OCI-LY7 (cell line): ENCODE data around the gene DBNDD1. TPM values are rescaled to one million over a fixed set of nuclear protein-coding genes. Genes with fewer than 3 reads are reported as not detected.

ENCODE experiments used
- BruUV-seq: library from RNA; stranded (reverse); fragments of 400-500 nt; replicated peaks from 2 replicates; lab custom pipeline; 2021; lab: Mats Ljungman, UMichigan
- CTCF ChIA-PET: fragments of 300-600 bp; sonication (Branson Sonifier 250); formaldehyde crosslinking; loops from one replicate; lab custom pipeline; 2022; ENCODE audit warnings: antibody characterized with exemption; ENCODE audit not compliant: unreplicated experiment; lab: Charles Lee
- POLR2A ChIA-PET: fragments of 300-600 bp; sonication (Branson Sonifier 250); formaldehyde crosslinking; loops from one replicate; lab custom pipeline; 2022; ENCODE audit warnings: antibody characterized with exemption; lab: Charles Lee
- DNase-seq: peaks from one replicate; pipeline ENCODE4 v3.0.0-alpha.2; 2015; ENCODE audit warnings: low spot score
- H2AFZ ChIP-seq: fragments of 200-600 bp; sonication (generic), shearing (Covaris generic); 2 replicates; pipeline ENCODE4 v1.6.1; 2014; ENCODE audit warnings: mild to moderate bottlenecking, antibody characterized with exemption, low read length, moderate library complexity
- H3K27ac ChIP-seq: fragments of 200-600 bp; sonication (generic); 2 replicates; pipeline ENCODE4 v1.5.1; 2014; ENCODE audit warnings: mixed run types, low read depth, mild to moderate bottlenecking, moderate library complexity, low read length, inconsistent platforms; ENCODE audit not compliant: poor library complexity, severe bottlenecking
- H3K36me3 ChIP-seq: fragments of 200-600 bp; sonication (generic); 2 replicates; pipeline ENCODE4 v1.6.1; 2014; ENCODE audit warnings: mild to moderate bottlenecking, antibody characterized with exemption, low read length, moderate library complexity, mixed read lengths; ENCODE audit not compliant: insufficient read depth
- H3K4me1 ChIP-seq: fragments of 200-600 bp; sonication (generic); 2 replicates; pipeline ENCODE4 v1.5.1; 2014; ENCODE audit warnings: mild to moderate bottlenecking, low read length; ENCODE audit not compliant: insufficient read depth, poor library complexity, severe bottlenecking
- H3K4me2 ChIP-seq: fragments of 200-600 bp; sonication (generic); 2 replicates; pipeline ENCODE4 v1.6.1; 2014; ENCODE audit warnings: mild to moderate bottlenecking, low read length
- H3K4me3 ChIP-seq: fragments of 200-600 bp; sonication (generic); 2 replicates; pipeline ENCODE4 v1.5.1; 2014; ENCODE audit warnings: mild to moderate bottlenecking, low read depth, low read length; ENCODE audit not compliant: poor library complexity, severe bottlenecking
- H3K79me2 ChIP-seq: fragments of 200-600 bp; sonication (generic); 2 replicates; pipeline ENCODE4 v1.6.1; 2016; ENCODE audit warnings: low read depth, mild to moderate bottlenecking, low read length, moderate library complexity, mixed read lengths; ENCODE audit not compliant: insufficient read depth
- H3K9me2 ChIP-seq: fragments of 200-600 bp; sonication (generic); 2 replicates; pipeline ENCODE4 v1.6.1; 2016; ENCODE audit warnings: mild to moderate bottlenecking, low read length, mixed read lengths; ENCODE audit not compliant: insufficient read depth
- H3K9me3 ChIP-seq: fragments of 200-600 bp; sonication (generic); 2 replicates; pipeline ENCODE4 v1.6.1; 2014; ENCODE audit warnings: mild to moderate bottlenecking, mixed run types, low read length, mixed read lengths
- H4K20me1 ChIP-seq: fragments of 200-600 bp; sonication (generic); 2 replicates; pipeline ENCODE4 v1.6.1; 2014; ENCODE audit warnings: mild to moderate bottlenecking, antibody characterized with exemption, low read length, moderate library complexity, mixed read lengths; ENCODE audit not compliant: insufficient read depth
- CTCF ChIP-seq: fragments of 200-600 bp; sonication (generic); conservative IDR thresholded peaks from 2 replicates; pipeline ENCODE4 v1.5.1; 2014; ENCODE audit warnings: mild to moderate bottlenecking, antibody characterized with exemption, low read length, moderate library complexity, mixed read lengths
- EZH2phosphoT487 ChIP-seq: fragments of 200-600 bp; sonication (generic); IDR thresholded peaks from 2 replicates; pipeline ENCODE4 v1.6.1; 2018; ENCODE audit warnings: low read depth, borderline replicate concordance, mild to moderate bottlenecking, mixed run types, antibody characterized with exemption, low read length, moderate library complexity, mixed read lengths
- intact Hi-C: fragments of 100-400 bp; cut with micrococcal nuclease; formaldehyde crosslinking; loops from one replicate; pipeline ENCODE4 v1.10.0; 2022; ENCODE audit not compliant: unreplicated experiment
- total RNA-seq, 2 experiments: library from RNA; depleted of rRNA in 1 of 2; stranded (reverse); fragments of >200 nt in 1 of 2; shearing (Covaris generic) in 1 of 2; gene quantifications; 2 replicates each; pipeline ENCODE4 v1.2.3, GENCODE V29; 2014 to 2022

The DBNDD1 gene
- total RNA-seq, 2 experiments from 2014 or later, result 0.57 to 0.98 TPM

GRCh38 chr16:89974870-89975269 is 44.4 kb downstream of the DBNDD1 start:
- Histone ChIP-seq H3K9me2 (no peaks in the 10 kb centered on the region), H3K79me2 (peaks cover 57% of the 10 kb centered on the region), H3K27ac (no peak overlapping the region), H3K4me2 (peak overlapping the region; percentile 28; the same call in 1 of the 2 replicates), H4K20me1 (0 out of 2 replicates have a peak, but pooled peaks cover 6% of the 10 kb centered on the region), H3K4me3 (no peak overlapping the region), H2AFZ (no peak overlapping the region), H3K9me3 (no peaks in the 10 kb centered on the region), H3K4me1 (peaks cover 32% of the 10 kb centered on the region), H3K36me3 (peaks cover 47% of the 10 kb centered on the region)
- intact Hi-C loops, result no loop called here
- POLR2A ChIA-PET, result interaction anchor here (0.6 to 1.3 kb wide), 2 partner anchors 18 to 34 kb away, joined by 3 read pairs; no protein-coding TSS in a partner anchor
- BruUV-seq, result no TSS peak
- no peak for DNase-seq
- no peak for TF ChIP-seq CTCF
- no peak for TF ChIP-seq EZH2phosphoT487
- CTCF ChIA-PET, result no interaction called here

DNA sequence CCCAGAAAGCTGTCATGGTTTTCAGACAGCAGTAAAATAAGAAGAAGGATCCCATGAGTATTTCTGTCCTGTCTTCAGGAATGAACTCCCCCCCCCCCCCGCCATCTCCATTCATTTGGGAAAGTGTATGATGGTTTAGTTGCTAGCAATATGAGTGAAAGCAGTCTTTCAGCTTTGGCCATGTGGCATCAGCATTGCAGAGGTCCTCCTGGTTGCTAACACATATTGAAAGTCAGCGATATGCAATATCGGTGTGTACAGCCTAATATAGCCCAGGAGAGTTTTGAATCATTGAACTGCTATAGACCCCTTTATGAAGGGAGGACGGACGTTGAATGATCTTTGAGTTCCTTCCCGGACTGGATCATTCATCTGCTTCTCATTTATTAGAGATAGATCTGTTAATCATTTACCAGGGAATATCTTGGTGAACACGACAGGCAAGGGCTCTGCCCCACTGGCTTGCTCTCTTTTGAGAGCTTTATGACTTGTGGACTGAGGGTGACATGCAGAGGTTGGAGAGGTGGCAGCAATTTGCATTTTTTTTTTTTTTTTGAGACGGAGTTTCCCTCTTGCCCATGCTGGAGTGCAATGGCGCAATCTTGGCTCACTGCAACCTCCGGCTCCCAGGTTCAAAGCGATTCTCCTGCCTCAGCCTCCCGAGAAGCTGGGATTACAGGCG is 45.5 kb downstream of the DBNDD1 start:
- ChIA-PET POLR2A (interaction anchor here (0.6 to 2.2 kb wide), 6 partner anchors 17 to 137 kb away, joined by 3 to 9 read pairs (median 4); partner anchors contain the start of gene MC1R), CTCF (interaction anchor here (0.6 to 1.1 kb wide), 2 partner anchors 17 to 19 kb away, joined by 4 to 5 read pairs; no protein-coding TSS in a partner anchor)
- no peaks in the 10 kb centered on the region for H3K9me2 ChIP-seq
- no peak for DNase-seq
- intact Hi-C loops, result loop anchor here (2.0 kb wide), 2 partner anchors 25 to 49 kb away; partner anchors contain the start of gene DEF8
- H3K27ac ChIP-seq, result no peak overlapping the region
- peak overlapping the region; percentile 91 for H3K4me2 ChIP-seq
- no peak overlapping the region for H2AFZ ChIP-seq
- 0 out of 2 replicates have a peak, but pooled peaks cover 6% of the 10 kb centered on the region for H4K20me1 ChIP-seq
- no peak for TF ChIP-seq CTCF
- no peak for TF ChIP-seq EZH2phosphoT487
- H3K4me1 ChIP-seq, result peaks cover 38% of the 10 kb centered on the region
- H3K36me3 ChIP-seq, result peaks cover 39% of the 10 kb centered on the region
- H3K9me3 ChIP-seq, result no peaks in the 10 kb centered on the region
- peak overlapping the region; percentile 84 for H3K4me3 ChIP-seq
- H3K79me2 ChIP-seq, result peaks cover 57% of the 10 kb centered on the region
- TSS peak; percentile 66 for BruUV-seq
